SK-N-SH (cell line): ENCODE data around the gene LRRC42.

Source experiments
- CHD2 ChIP-seq: fragments of 150-350 bp; IDR thresholded peaks from 2 replicates; pipeline ENCODE4 v1.6.1; 2018; ENCODE audit warnings: low read length; ENCODE audit not compliant: partially characterized antibody
- EP300 ChIP-seq, 2 experiments: IDR thresholded peaks; 2 replicates each; pipeline versions ENCODE4 v1.4.0 to v1.6.1; 2012; ENCODE audit warnings: borderline replicate concordance in 1 of 2, low read depth in 1 of 2, low read length in 1 of 2
- EZH2phosphoT487 ChIP-seq: fragments of 200-600 bp; sonication (generic); IDR thresholded peaks from 2 replicates; pipeline ENCODE4 v1.6.1; 2017; ENCODE audit warnings: low read depth, mixed run types, mild to moderate bottlenecking, antibody characterized with exemption, moderate library complexity, borderline replicate concordance
- NFIC ChIP-seq: IDR thresholded peaks from 2 replicates; pipeline ENCODE4 v1.4.0; 2012; ENCODE audit warnings: borderline replicate concordance
- POLR2AphosphoS5 ChIP-seq: IDR thresholded peaks from 2 replicates; pipeline ENCODE4 v1.6.1; 2012; ENCODE audit warnings: low read depth, low read length
- RFX5 ChIP-seq: IDR thresholded peaks from 2 replicates; pipeline ENCODE4 v1.6.1; 2012; ENCODE audit warnings: mild to moderate bottlenecking, improper control_type of control experiment, low read length
- RXRA ChIP-seq: IDR thresholded peaks from 2 replicates; pipeline ENCODE4 v1.4.0; 2012; ENCODE audit warnings: low read depth, mild to moderate bottlenecking, borderline replicate concordance
- TAF1 ChIP-seq: IDR thresholded peaks from 2 replicates; pipeline ENCODE4 v1.6.1; 2012; ENCODE audit warnings: low read depth, mild to moderate bottlenecking, low read length, moderate library complexity, borderline replicate concordance
- TF ChIP-seq, protein P1 (sequence below): fragments of 200-600 bp; sonication (generic); IDR thresholded peaks from 2 replicates; pipeline ENCODE4 v1.6.1; 2017; ENCODE audit warnings: antibody characterized with exemption, mild to moderate bottlenecking, moderate library complexity
- TF ChIP-seq, protein P2 (sequence below): IDR thresholded peaks from 2 replicates; pipeline ENCODE4; 2012
- TF ChIP-seq, protein P3 (sequence below): IDR thresholded peaks from 2 replicates; pipeline ENCODE4 v1.4.0; 2012; ENCODE audit warnings: low read depth, borderline replicate concordance

DNA sequence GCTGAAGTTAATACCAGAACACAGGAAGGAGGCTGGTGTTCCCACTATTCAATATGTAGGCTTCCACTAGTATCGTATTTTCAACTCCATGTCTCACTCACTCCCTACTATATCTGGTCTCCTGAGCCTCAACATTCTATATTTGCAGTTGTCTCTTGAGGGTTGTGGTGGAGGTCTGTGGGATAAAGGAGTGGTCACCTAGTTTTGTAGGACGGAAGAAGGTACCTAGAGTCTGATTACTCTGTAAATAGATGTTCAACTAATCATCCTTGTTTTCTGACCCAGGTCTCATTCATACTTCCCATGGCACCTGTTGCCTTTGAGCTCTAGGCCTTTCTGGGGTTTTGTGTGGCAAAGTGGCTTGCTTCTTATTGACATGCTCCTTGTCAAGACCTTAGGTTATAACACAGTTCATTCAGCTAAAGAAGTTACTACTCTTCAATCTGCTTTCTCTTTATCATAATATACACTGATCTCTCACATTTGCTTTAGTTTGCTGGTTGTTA is 18.7 kb upstream of the LRRC42 start:
- TF ChIP-seq, protein P1, sequence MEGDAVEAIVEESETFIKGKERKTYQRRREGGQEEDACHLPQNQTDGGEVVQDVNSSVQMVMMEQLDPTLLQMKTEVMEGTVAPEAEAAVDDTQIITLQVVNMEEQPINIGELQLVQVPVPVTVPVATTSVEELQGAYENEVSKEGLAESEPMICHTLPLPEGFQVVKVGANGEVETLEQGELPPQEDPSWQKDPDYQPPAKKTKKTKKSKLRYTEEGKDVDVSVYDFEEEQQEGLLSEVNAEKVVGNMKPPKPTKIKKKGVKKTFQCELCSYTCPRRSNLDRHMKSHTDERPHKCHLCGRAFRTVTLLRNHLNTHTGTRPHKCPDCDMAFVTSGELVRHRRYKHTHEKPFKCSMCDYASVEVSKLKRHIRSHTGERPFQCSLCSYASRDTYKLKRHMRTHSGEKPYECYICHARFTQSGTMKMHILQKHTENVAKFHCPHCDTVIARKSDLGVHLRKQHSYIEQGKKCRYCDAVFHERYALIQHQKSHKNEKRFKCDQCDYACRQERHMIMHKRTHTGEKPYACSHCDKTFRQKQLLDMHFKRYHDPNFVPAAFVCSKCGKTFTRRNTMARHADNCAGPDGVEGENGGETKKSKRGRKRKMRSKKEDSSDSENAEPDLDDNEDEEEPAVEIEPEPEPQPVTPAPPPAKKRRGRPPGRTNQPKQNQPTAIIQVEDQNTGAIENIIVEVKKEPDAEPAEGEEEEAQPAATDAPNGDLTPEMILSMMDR = no peak
- TF ChIP-seq EP300 (IDR thresholded peaks at IDR 0.05; ENCODE audit: borderline replicate concordance in 1 of 2, low read depth in 1 of 2, low read length in 1 of 2) (no peak), RFX5 (no peak), EZH2phosphoT487 (no peak), TAF1 (no peak), CHD2 (no peak), POLR2AphosphoS5 (no peak), NFIC (no peak), RXRA (no peak)
- TF ChIP-seq, protein P2, sequence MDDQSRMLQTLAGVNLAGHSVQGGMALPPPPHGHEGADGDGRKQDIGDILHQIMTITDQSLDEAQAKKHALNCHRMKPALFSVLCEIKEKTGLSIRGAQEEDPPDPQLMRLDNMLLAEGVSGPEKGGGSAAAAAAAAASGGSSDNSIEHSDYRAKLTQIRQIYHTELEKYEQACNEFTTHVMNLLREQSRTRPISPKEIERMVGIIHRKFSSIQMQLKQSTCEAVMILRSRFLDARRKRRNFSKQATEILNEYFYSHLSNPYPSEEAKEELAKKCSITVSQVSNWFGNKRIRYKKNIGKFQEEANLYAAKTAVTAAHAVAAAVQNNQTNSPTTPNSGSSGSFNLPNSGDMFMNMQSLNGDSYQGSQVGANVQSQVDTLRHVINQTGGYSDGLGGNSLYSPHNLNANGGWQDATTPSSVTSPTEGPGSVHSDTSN = no peak
- TF ChIP-seq, protein P3, sequence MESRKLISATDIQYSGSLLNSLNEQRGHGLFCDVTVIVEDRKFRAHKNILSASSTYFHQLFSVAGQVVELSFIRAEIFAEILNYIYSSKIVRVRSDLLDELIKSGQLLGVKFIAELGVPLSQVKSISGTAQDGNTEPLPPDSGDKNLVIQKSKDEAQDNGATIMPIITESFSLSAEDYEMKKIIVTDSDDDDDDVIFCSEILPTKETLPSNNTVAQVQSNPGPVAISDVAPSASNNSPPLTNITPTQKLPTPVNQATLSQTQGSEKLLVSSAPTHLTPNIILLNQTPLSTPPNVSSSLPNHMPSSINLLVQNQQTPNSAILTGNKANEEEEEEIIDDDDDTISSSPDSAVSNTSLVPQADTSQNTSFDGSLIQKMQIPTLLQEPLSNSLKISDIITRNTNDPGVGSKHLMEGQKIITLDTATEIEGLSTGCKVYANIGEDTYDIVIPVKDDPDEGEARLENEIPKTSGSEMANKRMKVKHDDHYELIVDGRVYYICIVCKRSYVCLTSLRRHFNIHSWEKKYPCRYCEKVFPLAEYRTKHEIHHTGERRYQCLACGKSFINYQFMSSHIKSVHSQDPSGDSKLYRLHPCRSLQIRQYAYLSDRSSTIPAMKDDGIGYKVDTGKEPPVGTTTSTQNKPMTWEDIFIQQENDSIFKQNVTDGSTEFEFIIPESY = no peak
